GM12878 (cell line): ENCODE data around the gene SETD1A. TPM values are rescaled to one million over a fixed set of nuclear protein-coding genes. Genes with fewer than 3 reads are reported as not detected.
A peak's percentile ranks its signal among the peaks of the same experiment; 100 is the strongest.

Source experiments
- BCL11A ChIP-seq: IDR thresholded peaks from 2 replicates; pipeline ENCODE4 v1.6.1; 2011; ENCODE audit warnings: low read depth, low read length
- EGR1 ChIP-seq, 2 experiments: IDR thresholded peaks; 1 replicate in 1 of 2; 2 replicates in 1 of 2; pipeline ENCODE4 v1.6.1; 2011 to 2012; ENCODE audit warnings: low read depth in 2 of 2, low read length in 2 of 2, borderline replicate concordance in 1 of 2, mild to moderate bottlenecking in 1 of 2, moderate library complexity in 1 of 2
- FOS ChIP-seq: IDR thresholded peaks from 3 replicates; pipeline ENCODE4 v1.6.1; 2011; ENCODE audit warnings: borderline replicate concordance; ENCODE audit not compliant: insufficient read length; ENCODE audit errors: extremely low read depth
- HCFC1 ChIP-seq: fragments of 150-350 bp; IDR thresholded peaks from 2 replicates; pipeline ENCODE4 v1.6.1; 2014; ENCODE audit warnings: low read length
- IKZF1 ChIP-seq: fragments of 450-650 bp; conservative IDR thresholded peaks from 2 replicates; pipeline ENCODE4 v1.6.1; 2017; ENCODE audit warnings: antibody characterized with exemption, mild to moderate bottlenecking
- MLLT1 ChIP-seq: fragments of 450-650 bp; IDR thresholded peaks from 2 replicates; pipeline ENCODE4 v1.6.1; 2016; ENCODE audit warnings: mild to moderate bottlenecking
- NR2C1 ChIP-seq: fragments of 450-650 bp; IDR thresholded peaks from 2 replicates; pipeline ENCODE4 v1.6.1; 2017; ENCODE audit warnings: antibody characterized with exemption, mild to moderate bottlenecking, moderate library complexity
- PAX5 ChIP-seq: IDR thresholded peaks from 2 replicates; pipeline ENCODE4 v1.6.1; 2011; ENCODE audit warnings: low read depth, low read length, borderline replicate concordance
- PML ChIP-seq: IDR thresholded peaks from 2 replicates; pipeline ENCODE4 v1.6.1; 2012; ENCODE audit warnings: low read length, inconsistent platforms
- RB1 ChIP-seq: fragments of 450-650 bp; formaldehyde crosslinking; IDR thresholded peaks from 2 replicates; pipeline ENCODE4 v1.6.1; 2017; ENCODE audit warnings: mild to moderate bottlenecking, borderline replicate concordance
- RBBP5 ChIP-seq: fragments of 200-600 bp; sonication (generic); conservative IDR thresholded peaks from 2 replicates; pipeline ENCODE4 v1.6.1; 2016
- RFX5 ChIP-seq: IDR thresholded peaks from 2 replicates; pipeline ENCODE4 v1.6.1; 2011; ENCODE audit warnings: low read depth, low read length, improper control_type of control experiment
- SREBF2 ChIP-seq: IDR thresholded peaks from 2 replicates; pipeline ENCODE4 v1.6.1; 2012; ENCODE audit warnings: mild to moderate bottlenecking, low read length
- STAT1 ChIP-seq: fragments of 450-650 bp; conservative IDR thresholded peaks from 2 replicates; pipeline ENCODE4 v1.6.1; 2014; ENCODE audit warnings: antibody characterized with exemption, mild to moderate bottlenecking
- WRNIP1 ChIP-seq: IDR thresholded peaks from 2 replicates; pipeline ENCODE4 v1.6.1; 2011; ENCODE audit warnings: low read depth, low read length, improper control_type of control experiment, borderline replicate concordance
- YBX1 ChIP-seq: fragments of 450-650 bp; IDR thresholded peaks from 2 replicates; pipeline ENCODE4 v1.6.1; 2016; ENCODE audit warnings: antibody characterized with exemption
- ZNF207 ChIP-seq: fragments of 450-650 bp; IDR thresholded peaks from 2 replicates; pipeline ENCODE4 v1.6.1; 2014; ENCODE audit warnings: antibody characterized with exemption, mild to moderate bottlenecking, borderline replicate concordance
- ZNF384 ChIP-seq: IDR thresholded peaks from 2 replicates; pipeline ENCODE4 v1.6.1; 2012; ENCODE audit warnings: low read depth, mild to moderate bottlenecking, low read length, improper control_type of control experiment, borderline replicate concordance
- polyA plus RNA-seq, 11 experiments: library from polyadenylated mRNA; depleted of rRNA in 4 of 11; unstranded in 6 of 11; stranded (reverse) in 5 of 11; fragments of >200 nt; fragmentation: Nextera tagmentation in 4 of 11; fragmentation: Illumina TruSeq in 1 of 11; extraction: Ambion mirVana in 4 of 11; extraction: Trizol in 1 of 11; gene quantifications; 1 replicate in 1 of 11; 2 replicates in 10 of 11; pipeline versions ENCODE4 v1.2.1 to v1.2.3, GENCODE V29; 2011 to 2016; ENCODE audit warnings: inconsistent platforms in 2 of 11, missing spikeins in 2 of 11, low read depth in 1 of 11
- total RNA-seq, 4 experiments: library from RNA; depleted of rRNA in 3 of 4; stranded (reverse); fragments of >200 nt in 3 of 4; fragmentation: Illumina TruSeq in 1 of 4; extraction: Trizol in 1 of 4; gene quantifications; 2 replicates each; pipeline versions ENCODE4 v1.2.1 to v1.2.3, GENCODE V29; 2013 to 2021
- TF ChIP-seq, protein P1 (sequence below): IDR thresholded peaks from 2 replicates; pipeline ENCODE4 v1.6.1; 2011; ENCODE audit warnings: mild to moderate bottlenecking, low read depth, low read length, moderate library complexity; ENCODE audit not compliant: insufficient replicate concordance
- TF ChIP-seq, protein P2 (sequence below): fragments of 150-350 bp; IDR thresholded peaks from 2 replicates; pipeline ENCODE4 v1.6.1; 2016; ENCODE audit warnings: low read depth, low read length
- TF ChIP-seq, protein P3 (sequence below), 3 experiments: IDR thresholded peaks in 2 of 3; conservative IDR thresholded peaks in 1 of 3; 2 replicates each; pipeline ENCODE4 v1.5.1; 2011; ENCODE audit warnings: low read depth in 3 of 3, low read length in 3 of 3, mild to moderate bottlenecking in 3 of 3, control low read depth in 2 of 3, moderate library complexity in 2 of 3, inconsistent platforms in 1 of 3, mixed read lengths in 1 of 3; ENCODE audit not compliant: control insufficient read depth in 2 of 3, insufficient read depth in 1 of 3; ENCODE audit errors: extremely low read depth in 1 of 3
- TF ChIP-seq, protein P4 (sequence below): IDR thresholded peaks from 2 replicates; pipeline ENCODE4 v1.6.1; 2011; ENCODE audit warnings: borderline replicate concordance, low read depth, mild to moderate bottlenecking, moderate library complexity, low read length; ENCODE audit not compliant: insufficient read depth, poor library complexity, severe bottlenecking

SETD1A gene
- total and polyA plus RNA-seq, 10 of the 15 experiments (the other 5 are each of a cell fraction or from before 2014, with no cell fraction given): 0.02 to 25.9 (median 4.9) TPM

- TF ChIP-seq MLLT1: no peak
- TF ChIP-seq SREBF2: peak; percentile 57; the same call in 1 of the 2 replicates
- no peak; the same call in 1 of the 2 replicates for TF ChIP-seq WRNIP1
- no peak for TF ChIP-seq RBBP5
- TF ChIP-seq, protein P1, sequence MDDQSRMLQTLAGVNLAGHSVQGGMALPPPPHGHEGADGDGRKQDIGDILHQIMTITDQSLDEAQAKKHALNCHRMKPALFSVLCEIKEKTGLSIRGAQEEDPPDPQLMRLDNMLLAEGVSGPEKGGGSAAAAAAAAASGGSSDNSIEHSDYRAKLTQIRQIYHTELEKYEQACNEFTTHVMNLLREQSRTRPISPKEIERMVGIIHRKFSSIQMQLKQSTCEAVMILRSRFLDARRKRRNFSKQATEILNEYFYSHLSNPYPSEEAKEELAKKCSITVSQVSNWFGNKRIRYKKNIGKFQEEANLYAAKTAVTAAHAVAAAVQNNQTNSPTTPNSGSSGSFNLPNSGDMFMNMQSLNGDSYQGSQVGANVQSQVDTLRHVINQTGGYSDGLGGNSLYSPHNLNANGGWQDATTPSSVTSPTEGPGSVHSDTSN: peak; percentile 88
- no peak for TF ChIP-seq PML
- peak; percentile 23; the same call in 1 of the 2 replicates for TF ChIP-seq ZNF207
- TF ChIP-seq NR2C1: peak; percentile 100
- TF ChIP-seq, protein P2, sequence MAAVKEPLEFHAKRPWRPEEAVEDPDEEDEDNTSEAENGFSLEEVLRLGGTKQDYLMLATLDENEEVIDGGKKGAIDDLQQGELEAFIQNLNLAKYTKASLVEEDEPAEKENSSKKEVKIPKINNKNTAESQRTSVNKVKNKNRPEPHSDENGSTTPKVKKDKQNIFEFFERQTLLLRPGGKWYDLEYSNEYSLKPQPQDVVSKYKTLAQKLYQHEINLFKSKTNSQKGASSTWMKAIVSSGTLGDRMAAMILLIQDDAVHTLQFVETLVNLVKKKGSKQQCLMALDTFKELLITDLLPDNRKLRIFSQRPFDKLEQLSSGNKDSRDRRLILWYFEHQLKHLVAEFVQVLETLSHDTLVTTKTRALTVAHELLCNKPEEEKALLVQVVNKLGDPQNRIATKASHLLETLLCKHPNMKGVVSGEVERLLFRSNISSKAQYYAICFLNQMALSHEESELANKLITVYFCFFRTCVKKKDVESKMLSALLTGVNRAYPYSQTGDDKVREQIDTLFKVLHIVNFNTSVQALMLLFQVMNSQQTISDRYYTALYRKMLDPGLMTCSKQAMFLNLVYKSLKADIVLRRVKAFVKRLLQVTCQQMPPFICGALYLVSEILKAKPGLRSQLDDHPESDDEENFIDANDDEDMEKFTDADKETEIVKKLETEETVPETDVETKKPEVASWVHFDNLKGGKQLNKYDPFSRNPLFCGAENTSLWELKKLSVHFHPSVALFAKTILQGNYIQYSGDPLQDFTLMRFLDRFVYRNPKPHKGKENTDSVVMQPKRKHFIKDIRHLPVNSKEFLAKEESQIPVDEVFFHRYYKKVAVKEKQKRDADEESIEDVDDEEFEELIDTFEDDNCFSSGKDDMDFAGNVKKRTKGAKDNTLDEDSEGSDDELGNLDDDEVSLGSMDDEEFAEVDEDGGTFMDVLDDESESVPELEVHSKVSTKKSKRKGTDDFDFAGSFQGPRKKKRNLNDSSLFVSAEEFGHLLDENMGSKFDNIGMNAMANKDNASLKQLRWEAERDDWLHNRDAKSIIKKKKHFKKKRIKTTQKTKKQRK: no peak
- no peak for TF ChIP-seq RFX5
- TF ChIP-seq ZNF384: no peak
- TF ChIP-seq RB1: no peak
- no peak for TF ChIP-seq PAX5
- TF ChIP-seq, protein P3, sequence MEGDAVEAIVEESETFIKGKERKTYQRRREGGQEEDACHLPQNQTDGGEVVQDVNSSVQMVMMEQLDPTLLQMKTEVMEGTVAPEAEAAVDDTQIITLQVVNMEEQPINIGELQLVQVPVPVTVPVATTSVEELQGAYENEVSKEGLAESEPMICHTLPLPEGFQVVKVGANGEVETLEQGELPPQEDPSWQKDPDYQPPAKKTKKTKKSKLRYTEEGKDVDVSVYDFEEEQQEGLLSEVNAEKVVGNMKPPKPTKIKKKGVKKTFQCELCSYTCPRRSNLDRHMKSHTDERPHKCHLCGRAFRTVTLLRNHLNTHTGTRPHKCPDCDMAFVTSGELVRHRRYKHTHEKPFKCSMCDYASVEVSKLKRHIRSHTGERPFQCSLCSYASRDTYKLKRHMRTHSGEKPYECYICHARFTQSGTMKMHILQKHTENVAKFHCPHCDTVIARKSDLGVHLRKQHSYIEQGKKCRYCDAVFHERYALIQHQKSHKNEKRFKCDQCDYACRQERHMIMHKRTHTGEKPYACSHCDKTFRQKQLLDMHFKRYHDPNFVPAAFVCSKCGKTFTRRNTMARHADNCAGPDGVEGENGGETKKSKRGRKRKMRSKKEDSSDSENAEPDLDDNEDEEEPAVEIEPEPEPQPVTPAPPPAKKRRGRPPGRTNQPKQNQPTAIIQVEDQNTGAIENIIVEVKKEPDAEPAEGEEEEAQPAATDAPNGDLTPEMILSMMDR (IDR thresholded peaks at IDR 0.05 in 2 of 3, conservative IDR thresholded peaks at IDR 0.05 in 1 of 3; ENCODE audit: control insufficient read depth in 2 of 3, extremely low read depth in 1 of 3, insufficient read depth in 1 of 3, low read depth in 3 of 3, low read length in 3 of 3): no peak
- TF ChIP-seq EGR1 (IDR thresholded peaks at IDR 0.05; ENCODE audit: borderline replicate concordance in 1 of 2, low read depth in 2 of 2, low read length in 2 of 2): no peak
- TF ChIP-seq, protein P4, sequence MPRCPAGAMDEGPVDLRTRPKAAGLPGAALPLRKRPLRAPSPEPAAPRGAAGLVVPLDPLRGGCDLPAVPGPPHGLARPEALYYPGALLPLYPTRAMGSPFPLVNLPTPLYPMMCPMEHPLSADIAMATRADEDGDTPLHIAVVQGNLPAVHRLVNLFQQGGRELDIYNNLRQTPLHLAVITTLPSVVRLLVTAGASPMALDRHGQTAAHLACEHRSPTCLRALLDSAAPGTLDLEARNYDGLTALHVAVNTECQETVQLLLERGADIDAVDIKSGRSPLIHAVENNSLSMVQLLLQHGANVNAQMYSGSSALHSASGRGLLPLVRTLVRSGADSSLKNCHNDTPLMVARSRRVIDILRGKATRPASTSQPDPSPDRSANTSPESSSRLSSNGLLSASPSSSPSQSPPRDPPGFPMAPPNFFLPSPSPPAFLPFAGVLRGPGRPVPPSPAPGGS: no peak
- no peak for TF ChIP-seq FOS
- TF ChIP-seq STAT1: no peak; the same call in 1 of the 2 replicates
- peak; percentile 97 for TF ChIP-seq HCFC1
- TF ChIP-seq BCL11A: no peak
- peak; percentile 100 for TF ChIP-seq IKZF1
- no peak for TF ChIP-seq YBX1
Measured at GRCh38 chr16:30922420-30922959, 35.1 kb upstream of the SETD1A start (continued).
